Lower lobe of right lung (tissue), 2 donors: ENCODE measurements around the gene ANXA6. TPM values are rescaled to one million over a fixed set of nuclear protein-coding genes. Genes with fewer than 3 reads are reported as not detected.

Experiments used
- ATAC-seq, 2 donors: fragments of 200-7000 bp; cut with Tn5 transposase; one replicate each; pipeline ENCODE4 v1.9.1; 2020 to 2022; ENCODE audit warnings: mild to moderate bottlenecking in 2 of 2, moderate library complexity in 2 of 2
- DNase-seq: peaks from one replicate; pipeline ENCODE4 v3.0.0-alpha.2; 2020
- H3K27ac ChIP-seq: fragments of 200-600 bp; one replicate; pipeline ENCODE4 v1.8.0; 2022
- H3K27me3 ChIP-seq: fragments of 200-600 bp; one replicate; pipeline ENCODE4 v1.8.0; 2022; ENCODE audit warnings: low read depth
- H3K36me3 ChIP-seq: fragments of 200-600 bp; one replicate; pipeline ENCODE4 v1.8.0; 2022; ENCODE audit warnings: mild to moderate bottlenecking
- H3K4me1 ChIP-seq: fragments of 200-600 bp; one replicate; pipeline ENCODE4 v1.8.0; 2022
- H3K4me3 ChIP-seq: fragments of 200-600 bp; one replicate; pipeline ENCODE4 v1.8.0; 2022; ENCODE audit warnings: mild to moderate bottlenecking
- H3K9me3 ChIP-seq: fragments of 200-600 bp; one replicate; pipeline ENCODE4 v1.8.0; 2022
- intact Hi-C: fragments of 100-400 bp; cut with DNase I; formaldehyde crosslinking; loops from one replicate; pipeline ENCODE4 v1.11.0; 2022
- total RNA-seq: library from RNA; stranded (reverse); fragmentation: NEBNext Ultra II Directional; extraction: Animal tissue kit (Norgen Biotek cat#: 25700); gene quantifications from one replicate; pipeline ENCODE4 v1.2.1, GENCODE V29; 2021
- TF ChIP-seq, protein P1 (sequence below): fragments of 200-600 bp; IDR thresholded peaks from one replicate; pipeline ENCODE4 v1.8.0; 2022; ENCODE audit warnings: antibody characterized with exemption, mild to moderate bottlenecking
- donor health status: DM: no; HTN: yes; CAD: no; lungs with severe emphysema.

The ANXA6 gene
- total RNA-seq, 1 donor from 2014 or later = 120 TPM

DNA sequence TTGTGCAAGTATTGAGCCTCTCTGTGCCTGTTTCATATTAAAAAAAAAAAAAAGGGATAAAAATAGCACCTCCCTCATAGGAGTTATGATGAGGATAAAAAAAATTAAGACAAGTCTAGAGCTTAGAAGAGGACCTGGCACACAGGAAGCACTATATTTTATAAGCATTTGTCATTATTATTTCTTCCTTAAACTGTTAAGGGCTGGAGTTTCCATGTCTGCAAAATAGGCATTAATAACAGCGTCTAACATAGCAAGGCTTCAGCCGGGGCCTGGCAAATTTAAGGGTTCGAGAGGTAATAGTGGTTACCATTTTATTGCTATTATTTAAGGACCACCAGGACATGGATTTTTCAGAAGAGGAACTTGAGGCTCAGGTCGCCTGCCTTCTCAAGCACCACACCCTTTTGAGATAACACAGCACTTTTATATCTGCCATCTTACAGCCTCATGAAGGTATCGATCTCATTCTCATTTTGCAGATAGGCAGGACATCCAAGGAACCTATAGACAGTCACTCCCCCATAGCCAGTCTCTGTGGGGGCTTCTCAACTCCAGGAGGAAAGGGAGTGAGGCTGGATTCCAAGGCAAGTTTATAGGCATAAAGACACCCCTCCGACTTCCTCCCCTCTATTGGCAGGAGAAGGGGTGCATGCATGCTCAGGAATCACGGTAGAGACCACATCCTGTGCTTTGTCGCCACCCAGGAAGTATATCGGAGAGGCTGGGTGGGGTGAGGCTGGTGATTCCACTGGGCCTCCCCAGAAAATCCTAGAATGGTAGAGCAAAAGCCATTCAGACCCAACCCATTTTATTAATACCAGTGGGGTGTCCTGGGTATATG lies 2.4 kb downstream of the ANXA6 start:
- H3K27ac ChIP-seq = peak overlapping the region; percentile 84

DNA sequence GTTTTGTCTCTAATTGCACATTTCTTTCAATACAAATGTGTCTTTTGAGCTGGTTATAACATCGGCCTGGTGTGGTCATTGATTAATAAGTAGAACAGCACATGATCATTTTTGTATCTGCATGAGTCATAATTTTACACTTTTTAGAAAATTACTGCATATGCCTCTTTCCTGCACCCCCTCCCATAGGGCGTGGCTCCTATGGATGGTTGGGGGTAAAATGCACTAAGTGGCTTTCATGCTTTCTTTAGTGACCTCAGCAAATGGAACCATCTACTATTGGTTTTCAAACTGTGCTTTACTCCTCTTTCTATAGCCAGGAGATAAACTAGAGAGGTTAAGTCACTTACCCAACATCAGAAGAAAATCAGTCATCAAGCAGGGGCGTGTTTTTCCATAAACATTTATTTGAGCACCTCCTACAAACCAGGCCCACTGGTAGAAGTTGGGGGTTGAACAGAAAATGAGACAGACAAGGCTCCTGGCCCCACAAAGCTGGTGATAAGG lies 3.8 kb downstream of the ANXA6 start:
- TF ChIP-seq, protein P1, sequence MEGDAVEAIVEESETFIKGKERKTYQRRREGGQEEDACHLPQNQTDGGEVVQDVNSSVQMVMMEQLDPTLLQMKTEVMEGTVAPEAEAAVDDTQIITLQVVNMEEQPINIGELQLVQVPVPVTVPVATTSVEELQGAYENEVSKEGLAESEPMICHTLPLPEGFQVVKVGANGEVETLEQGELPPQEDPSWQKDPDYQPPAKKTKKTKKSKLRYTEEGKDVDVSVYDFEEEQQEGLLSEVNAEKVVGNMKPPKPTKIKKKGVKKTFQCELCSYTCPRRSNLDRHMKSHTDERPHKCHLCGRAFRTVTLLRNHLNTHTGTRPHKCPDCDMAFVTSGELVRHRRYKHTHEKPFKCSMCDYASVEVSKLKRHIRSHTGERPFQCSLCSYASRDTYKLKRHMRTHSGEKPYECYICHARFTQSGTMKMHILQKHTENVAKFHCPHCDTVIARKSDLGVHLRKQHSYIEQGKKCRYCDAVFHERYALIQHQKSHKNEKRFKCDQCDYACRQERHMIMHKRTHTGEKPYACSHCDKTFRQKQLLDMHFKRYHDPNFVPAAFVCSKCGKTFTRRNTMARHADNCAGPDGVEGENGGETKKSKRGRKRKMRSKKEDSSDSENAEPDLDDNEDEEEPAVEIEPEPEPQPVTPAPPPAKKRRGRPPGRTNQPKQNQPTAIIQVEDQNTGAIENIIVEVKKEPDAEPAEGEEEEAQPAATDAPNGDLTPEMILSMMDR = no peak
- DNase-seq (no peak), ATAC-seq (no peak)
- intact Hi-C loops = no loop called here
- Histone ChIP-seq H3K4me1 (peaks cover 76% of the 10 kb centered on the region), H3K27me3 (no peaks in the 10 kb centered on the region), H3K36me3 (no peaks in the 10 kb centered on the region), H3K4me3 (no peak overlapping the region), H3K27ac (no peak overlapping the region), H3K9me3 (no peaks in the 10 kb centered on the region)

More for the DNA sequence above, 2.4 kb downstream of the ANXA6 start:
- Histone ChIP-seq H3K36me3 (no peaks in the 10 kb centered on the region), H3K9me3 (no peaks in the 10 kb centered on the region), H3K27me3 (no peaks in the 10 kb centered on the region), H3K4me1 (peaks cover 65% of the 10 kb centered on the region), H3K4me3 (peak overlapping the region; percentile 63)
- DNase-seq = no peak
- no peak for ATAC-seq
- TF ChIP-seq, protein P1 = no peak
- intact Hi-C loops = loop anchor here (5.0 kb wide), 1 partner anchor 33 kb away; no protein-coding TSS in a partner anchor

DNA sequence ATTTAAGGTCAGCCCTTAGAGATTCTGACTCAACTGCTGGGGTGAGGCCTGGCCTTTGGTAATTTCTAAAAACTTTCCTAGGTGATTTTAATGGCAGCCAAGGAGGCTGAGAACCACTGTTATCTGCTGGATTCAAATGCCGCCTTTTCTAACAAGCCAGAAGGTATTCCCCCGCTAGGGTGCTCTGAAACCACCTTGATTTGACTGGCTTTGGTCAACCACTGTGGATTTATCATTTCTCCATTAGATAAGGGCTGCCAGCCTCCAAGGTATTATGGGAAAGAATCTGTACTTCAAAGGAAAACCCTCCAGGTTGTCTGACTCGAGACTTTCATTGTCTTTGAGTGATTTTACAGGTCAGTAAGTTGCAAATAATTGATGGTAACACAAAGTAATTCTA lies 4.3 kb downstream of the ANXA6 start:
- TF ChIP-seq, protein P1 = no peak

DNA sequence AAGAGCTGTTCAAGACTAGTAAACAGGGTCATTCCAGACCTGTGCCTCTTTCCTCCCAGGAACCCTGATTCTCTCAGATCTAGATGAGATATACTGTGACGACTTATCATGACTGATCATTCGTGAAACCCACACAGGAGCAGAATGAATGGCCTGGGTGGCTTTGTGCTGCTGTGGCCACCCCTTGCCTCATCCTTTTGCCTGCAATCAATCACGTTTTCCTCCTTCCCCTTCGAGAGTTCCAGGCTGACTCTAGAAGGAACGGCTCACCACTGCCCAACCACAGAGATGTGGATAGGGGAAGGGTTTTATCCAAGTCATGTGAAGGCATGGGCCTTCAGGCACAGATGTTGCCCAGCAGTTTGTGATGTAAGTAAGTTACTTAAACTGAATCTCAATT lies 5.8 kb downstream of the ANXA6 start:
- H3K27me3 ChIP-seq = no peaks in the 10 kb centered on the region
- no peak overlapping the region for H3K4me3 ChIP-seq
- intact Hi-C loops = no loop called here
- peaks cover 7% of the 10 kb centered on the region for H3K36me3 ChIP-seq
- H3K4me1 ChIP-seq = peaks cover 79% of the 10 kb centered on the region
- ATAC-seq (peak; percentile 57 to 72), DNase-seq (peak; percentile 71)
- H3K27ac ChIP-seq = peak overlapping the region; percentile 60
- TF ChIP-seq, protein P1 = no peak
- H3K9me3 ChIP-seq = no peaks in the 10 kb centered on the region

More for the DNA sequence above, 4.3 kb downstream of the ANXA6 start:
- Histone ChIP-seq H3K36me3 (no peaks in the 10 kb centered on the region), H3K27me3 (no peaks in the 10 kb centered on the region), H3K4me3 (no peak overlapping the region), H3K27ac (no peak overlapping the region), H3K4me1 (peaks cover 79% of the 10 kb centered on the region), H3K9me3 (no peaks in the 10 kb centered on the region)
- intact Hi-C loops = no loop called here
- no peak for ATAC-seq
- DNase-seq = no peak

DNA sequence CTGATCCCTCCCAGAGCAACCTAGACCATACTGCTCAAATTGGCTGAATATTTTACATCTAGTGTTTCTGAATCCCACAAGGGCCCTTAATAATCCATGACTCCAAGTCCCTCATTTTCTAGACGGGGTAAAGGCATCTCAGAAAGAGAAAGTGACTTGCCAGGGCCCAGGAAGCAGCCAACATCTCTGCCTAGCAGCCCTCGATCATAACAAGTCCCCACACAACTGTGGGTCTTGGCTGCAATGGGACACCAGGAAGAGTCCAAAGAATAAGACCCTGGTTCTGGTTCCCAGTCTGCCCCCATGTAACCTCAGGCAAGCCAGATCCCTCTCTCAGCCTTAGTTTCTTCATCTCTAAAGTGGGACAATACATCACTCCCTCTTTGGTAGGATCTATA lies 6.3 kb downstream of the ANXA6 start:
- ATAC-seq = no peak

More for the DNA sequence above, 6.3 kb downstream of the ANXA6 start:
- no peaks in the 10 kb centered on the region for H3K9me3 ChIP-seq
- no peak overlapping the region for H3K4me3 ChIP-seq
- no peak for DNase-seq
- H3K27me3 ChIP-seq = no peaks in the 10 kb centered on the region
- H3K27ac ChIP-seq = peak overlapping the region; percentile 60
- H3K36me3 ChIP-seq = peaks cover 11% of the 10 kb centered on the region
- TF ChIP-seq, protein P1 = no peak
- intact Hi-C loops = no loop called here
- H3K4me1 ChIP-seq = peaks cover 80% of the 10 kb centered on the region
